GM12872 (cell line): ENCODE data around the gene BCL7C.

Experiments used
- CTCF ChIP-seq: IDR thresholded peaks from 3 replicates; pipeline ENCODE4 v1.5.1; 2011; ENCODE audit warnings: low read depth, mild to moderate bottlenecking, low read length, moderate library complexity; ENCODE audit not compliant: insufficient read depth

BCL7C gene

GRCh38 chr16:30876867-30877266 lies 17.0 kb downstream of the BCL7C start:
- no peak for TF ChIP-seq CTCF

GRCh38 chr16:30875871-30876801 lies 17.7 kb downstream of the BCL7C start:
- no peak for TF ChIP-seq CTCF

GRCh38 chr16:30874821-30875717 lies 18.8 kb downstream of the BCL7C start:
- TF ChIP-seq CTCF = 0 out of 3 replicates have a peak, but pooled peaks have one; percentile 11

- no peak for TF ChIP-seq CTCF
Measured at GRCh38 chr16:30874244-30874820, 19.5 kb downstream of the BCL7C start.

- no peak for TF ChIP-seq CTCF
Measured at GRCh38 chr16:30870904-30871303, 23.0 kb downstream of the BCL7C start.

GRCh38 chr16:30867747-30868146 lies 26.1 kb downstream of the BCL7C start:
- TF ChIP-seq CTCF = peak; percentile 18; the same call in 1 of the 3 replicates

GRCh38 chr16:30866031-30866430 lies 27.8 kb downstream of the BCL7C start:
- no peak for TF ChIP-seq CTCF
